A673 (cell line): ENCODE results near the gene AGBL5.
A peak's percentile ranks its signal among the peaks of the same experiment; 100 is the strongest.

Experiments
- CTCF ChIP-seq: fragments of 300-800, 200-600 bp; sonication (generic); conservative IDR thresholded peaks from 2 replicates; pipeline ENCODE4 v1.5.1; 2017; ENCODE audit warnings: low read depth, mild to moderate bottlenecking, antibody characterized with exemption, low read length, moderate library complexity, mixed read lengths
- EZH2 ChIP-seq: fragments of 200-600 bp; sonication (generic); IDR thresholded peaks from 2 replicates; pipeline ENCODE4 v1.6.1; 2017; ENCODE audit warnings: borderline replicate concordance, low read depth, mild to moderate bottlenecking, mixed read lengths, antibody characterized with exemption, low read length; ENCODE audit not compliant: poor library complexity, severe bottlenecking

DNA sequence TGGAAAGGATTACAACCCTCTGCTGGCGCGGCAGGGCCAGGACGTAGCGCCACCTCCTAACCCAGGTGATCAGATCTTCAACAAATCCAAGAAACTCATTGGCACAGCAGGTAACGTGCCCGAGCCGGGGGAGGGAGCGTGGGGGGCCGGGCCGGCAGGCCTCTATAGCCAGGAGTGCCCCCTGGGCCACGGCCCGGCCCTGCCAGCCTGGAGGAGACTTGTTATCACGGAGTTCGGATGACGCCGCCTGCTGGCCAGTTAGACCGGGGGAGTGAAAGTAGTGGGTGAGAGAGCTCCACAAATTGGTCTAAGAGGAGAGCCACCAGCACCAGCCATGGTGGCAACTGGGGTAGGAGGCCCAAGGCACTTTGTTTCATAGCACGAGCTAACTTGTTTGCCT, 27.3 kb upstream of the AGBL5 start:
- TF ChIP-seq CTCF (0 out of 2 replicates have a peak, but pooled peaks have one; percentile 17), EZH2 (no peak)
